Measurements from ENCODE around the gene OR2AT4. TPM values are rescaled to one million over a fixed set of nuclear protein-coding genes. Genes with fewer than 3 reads are reported as not detected.

The OR2AT4 gene
- total RNA-seq, 1 experiment from 2014 or later: not detected

DNA sequence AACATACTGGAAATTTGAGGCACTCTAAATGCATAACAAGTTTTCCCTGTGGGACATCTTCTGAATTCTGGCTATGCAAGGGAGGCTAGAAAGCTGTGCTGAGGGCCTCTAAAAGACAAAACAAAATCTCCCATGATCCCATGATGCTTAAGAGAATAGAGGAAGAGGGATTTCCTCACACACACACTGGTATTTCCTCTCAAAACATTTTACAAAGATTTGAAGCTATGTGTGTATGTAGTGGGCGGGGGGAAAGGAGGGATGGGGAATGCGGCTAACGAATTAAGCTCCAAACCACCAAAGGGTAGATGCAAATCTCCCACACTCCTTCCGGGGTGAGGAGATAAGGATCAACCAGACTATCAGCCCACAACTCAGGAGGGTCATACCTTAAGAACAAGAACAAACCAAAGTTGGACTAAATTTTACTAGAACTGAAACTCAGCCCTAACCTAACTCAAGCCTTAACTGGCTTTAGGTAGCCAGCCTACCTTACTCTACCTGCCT, 6.0 kb downstream of the OR2AT4 start:
- Histone ChIP-seq H3K27me3 (ENCODE audit: control insufficient read depth, insufficient read depth, low read length) (no peaks in the 10 kb centered on the region), H3K4me3 (ENCODE audit: insufficient read depth, low read depth, low read length) (no peak overlapping the region), H3K36me3 (replicated peaks; ENCODE audit: control insufficient read depth, insufficient read depth, low read length) (no peaks in the 10 kb centered on the region)
- no peak for DNase-seq

DNA sequence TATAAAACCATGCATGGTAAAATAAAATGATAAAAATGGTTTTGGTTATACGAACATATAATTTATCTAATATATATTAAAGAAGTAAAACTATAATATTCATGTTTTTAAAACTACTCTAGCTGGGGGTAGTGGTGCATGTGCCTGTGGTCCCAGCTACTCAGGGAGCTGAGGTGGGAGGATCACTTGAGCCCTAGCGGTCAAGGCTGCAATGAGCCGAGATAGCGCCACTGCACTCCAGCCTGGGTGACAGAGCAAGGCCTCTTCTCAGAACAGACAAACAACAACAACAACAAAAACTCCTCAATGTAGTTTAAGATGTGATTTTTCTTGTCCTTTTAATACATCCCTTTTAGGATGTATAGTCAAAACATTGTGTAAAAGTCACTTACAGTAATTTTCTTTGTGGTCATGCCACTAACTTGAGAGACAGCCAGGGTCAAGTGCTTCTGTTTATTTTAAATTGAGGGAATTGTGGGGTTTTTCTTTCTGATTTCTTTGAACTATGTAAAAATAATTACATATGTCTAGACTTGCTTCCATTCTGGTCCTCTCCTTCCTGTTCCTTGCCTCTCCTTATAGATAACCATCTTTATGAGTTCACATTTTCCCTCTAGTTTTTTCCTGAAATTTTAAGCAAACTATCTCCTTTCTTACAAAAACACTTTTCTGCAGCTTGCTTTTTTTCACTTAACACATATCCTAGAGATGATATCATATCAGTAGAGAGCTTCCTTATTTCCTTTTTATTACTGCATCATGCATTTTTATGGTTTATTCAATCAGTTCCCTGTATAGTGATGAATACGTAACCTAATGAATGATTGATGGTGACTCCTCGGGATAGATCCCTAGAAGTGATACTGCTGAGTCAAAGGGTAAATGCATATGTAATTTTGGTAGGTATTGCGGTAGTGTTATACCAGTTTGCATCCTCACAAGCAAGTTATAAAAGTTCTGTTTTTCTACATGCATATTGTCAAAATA, 9.1 kb downstream of the OR2AT4 start:
- no peaks in the 10 kb centered on the region for H3K27me3 ChIP-seq (ENCODE audit: control insufficient read depth, insufficient read depth, low read length)
- H3K36me3 ChIP-seq (replicated peaks; ENCODE audit: control insufficient read depth, insufficient read depth, low read length): no peaks in the 10 kb centered on the region
- no peak for DNase-seq
- H3K4me3 ChIP-seq (ENCODE audit: insufficient read depth, low read depth, low read length): no peak overlapping the region

DNA sequence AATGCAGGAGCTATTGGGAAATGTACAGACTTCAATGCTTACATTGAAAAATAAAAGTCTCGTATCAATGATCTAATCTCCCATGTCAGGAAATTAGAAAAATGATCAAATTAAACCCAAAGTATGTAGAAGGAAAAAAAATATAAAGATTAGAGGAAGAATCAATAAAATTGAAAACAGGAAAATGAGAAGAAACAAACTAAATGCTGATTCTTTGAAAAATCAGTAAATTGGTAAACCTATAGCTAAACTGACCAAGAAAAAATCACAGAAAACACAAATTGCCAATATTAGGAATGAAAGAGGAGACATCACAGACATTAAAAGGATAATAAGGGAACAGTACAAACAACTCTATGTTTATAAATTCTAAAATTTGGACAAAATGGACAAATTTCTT, 11.8 kb downstream of the OR2AT4 start:
- Histone ChIP-seq H3K4me3 (ENCODE audit: insufficient read depth, low read depth, low read length) (no peak overlapping the region), H3K36me3 (replicated peaks; ENCODE audit: control insufficient read depth, insufficient read depth, low read length) (no peaks in the 10 kb centered on the region), H3K27me3 (ENCODE audit: control insufficient read depth, insufficient read depth, low read length) (no peaks in the 10 kb centered on the region)
- no peak for DNase-seq

DNA sequence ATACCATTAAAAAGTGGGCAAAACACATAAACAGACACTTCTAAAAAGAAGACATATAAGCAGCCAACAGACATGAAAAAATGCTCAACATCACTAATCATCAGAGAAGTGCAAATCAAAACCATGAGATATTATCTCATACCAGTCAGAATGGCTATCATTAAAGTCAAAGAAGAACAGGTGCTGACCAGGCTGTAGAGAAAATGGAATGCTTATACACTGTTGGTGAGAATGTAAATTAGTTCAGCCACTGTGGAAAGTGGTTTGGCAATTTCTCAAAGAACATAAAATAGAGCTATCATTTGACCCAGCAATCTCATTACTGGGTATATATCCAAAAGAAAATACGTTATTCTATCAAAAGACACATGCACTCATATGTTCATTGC, 13.5 kb downstream of the OR2AT4 start:
- no peak for DNase-seq
- no peaks in the 10 kb centered on the region for H3K36me3 ChIP-seq (replicated peaks; ENCODE audit: control insufficient read depth, insufficient read depth, low read length)
- H3K27me3 ChIP-seq (ENCODE audit: control insufficient read depth, insufficient read depth, low read length): no peaks in the 10 kb centered on the region
- H3K4me3 ChIP-seq (ENCODE audit: insufficient read depth, low read depth, low read length): no peak overlapping the region

DNA sequence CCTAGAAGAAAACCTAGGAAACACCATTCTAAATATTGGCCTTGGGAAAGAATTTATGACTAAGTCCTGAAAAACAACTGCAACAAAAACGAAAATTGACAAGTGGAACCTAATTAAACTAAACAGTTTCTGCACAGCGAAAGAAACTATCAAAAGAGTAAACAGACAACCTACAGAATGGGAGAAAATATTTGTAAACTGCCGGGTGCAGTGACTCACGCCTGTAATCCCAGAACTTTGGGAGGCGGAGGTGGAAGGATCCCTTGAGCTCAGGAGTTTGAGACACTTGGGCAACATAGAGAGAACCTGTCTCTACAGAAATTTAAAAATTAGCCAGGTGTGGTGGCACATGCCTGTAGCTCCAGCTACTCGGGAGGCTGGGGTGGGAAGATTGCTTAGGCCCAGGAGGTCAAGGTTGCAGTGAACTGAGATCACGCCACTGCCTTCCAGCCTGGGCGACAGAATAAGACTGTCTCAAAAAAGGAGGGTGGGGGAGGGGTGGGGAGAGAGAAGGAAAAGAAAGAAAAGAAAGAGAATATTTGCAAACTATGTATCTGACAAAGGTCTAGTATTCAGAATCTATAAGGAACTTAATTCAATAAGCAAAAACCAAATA, 14.0 kb downstream of the OR2AT4 start:
- Histone ChIP-seq H3K4me3 (ENCODE audit: insufficient read depth, low read depth, low read length) (no peak overlapping the region), H3K36me3 (replicated peaks; ENCODE audit: control insufficient read depth, insufficient read depth, low read length) (no peaks in the 10 kb centered on the region), H3K27me3 (ENCODE audit: control insufficient read depth, insufficient read depth, low read length) (no peaks in the 10 kb centered on the region)
- no peak for DNase-seq

DNA sequence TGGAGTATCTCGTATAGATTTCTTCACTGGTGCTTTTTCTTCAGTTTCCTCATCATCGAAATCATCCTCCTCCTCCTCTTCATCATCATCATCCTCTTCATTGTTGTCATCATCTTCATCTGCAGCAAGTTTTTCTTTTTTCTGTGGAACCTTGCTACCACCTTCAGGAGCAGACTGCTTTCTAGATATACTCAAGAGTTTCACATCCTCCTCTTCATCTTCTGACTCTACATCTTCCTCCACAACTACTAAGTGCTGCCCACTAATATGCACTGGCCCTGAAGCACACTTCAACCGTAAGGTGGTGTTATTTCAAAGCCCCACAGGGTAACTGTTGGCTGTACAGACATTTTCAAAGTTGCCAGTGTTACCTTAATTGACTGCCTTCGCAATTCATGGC, 17.1 kb downstream of the OR2AT4 start:
- Histone ChIP-seq H3K27me3 (ENCODE audit: control insufficient read depth, insufficient read depth, low read length) (no peaks in the 10 kb centered on the region), H3K36me3 (replicated peaks; ENCODE audit: control insufficient read depth, insufficient read depth, low read length) (no peaks in the 10 kb centered on the region), H3K4me3 (ENCODE audit: insufficient read depth, low read depth, low read length) (no peak overlapping the region)
- DNase-seq: no peak

DNA sequence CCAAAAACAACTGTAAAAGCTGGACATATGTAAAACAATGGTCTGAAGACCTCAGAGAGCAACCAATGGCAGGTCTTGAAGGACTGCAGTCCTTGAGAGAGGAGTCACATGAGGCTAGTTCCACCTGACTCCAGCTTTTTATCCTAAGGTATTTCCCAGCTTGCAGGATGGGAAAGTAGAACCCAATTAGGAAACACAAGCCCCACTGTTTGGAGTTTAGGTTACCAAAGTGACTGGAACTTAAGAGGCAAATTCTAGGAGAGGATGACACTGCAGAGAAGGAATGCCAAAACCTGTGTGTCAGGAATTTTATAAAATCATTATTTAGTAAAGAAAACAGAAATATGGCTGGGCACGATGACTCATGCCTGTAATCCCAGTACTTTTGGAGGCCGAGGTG, 18.4 kb downstream of the OR2AT4 start:
- Histone ChIP-seq H3K27me3 (ENCODE audit: control insufficient read depth, insufficient read depth, low read length) (no peaks in the 10 kb centered on the region), H3K4me3 (ENCODE audit: insufficient read depth, low read depth, low read length) (no peak overlapping the region), H3K36me3 (replicated peaks; ENCODE audit: control insufficient read depth, insufficient read depth, low read length) (no peaks in the 10 kb centered on the region)
- DNase-seq: no peak

DNA sequence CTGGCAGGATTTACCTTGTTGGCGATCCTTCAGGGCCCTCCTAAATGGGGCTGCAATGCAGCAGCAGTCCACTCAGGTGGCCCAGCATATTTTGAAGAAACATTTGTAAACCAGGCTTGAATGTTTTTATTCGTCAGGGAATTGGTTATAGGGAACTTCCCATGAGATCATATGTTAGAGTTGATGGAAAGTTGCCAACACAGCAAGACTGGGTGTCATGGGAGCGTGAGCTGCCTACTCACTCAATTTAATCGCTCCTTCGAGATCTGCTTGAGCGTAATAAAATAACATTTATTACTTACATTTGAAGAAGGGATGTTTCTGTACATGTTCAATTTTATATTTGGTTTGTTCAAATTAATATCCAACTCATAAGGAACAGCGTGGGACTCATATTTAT, 19.4 kb downstream of the OR2AT4 start:
- Histone ChIP-seq H3K4me3 (ENCODE audit: insufficient read depth, low read depth, low read length) (no peak overlapping the region), H3K36me3 (replicated peaks; ENCODE audit: control insufficient read depth, insufficient read depth, low read length) (no peaks in the 10 kb centered on the region)

DNA sequence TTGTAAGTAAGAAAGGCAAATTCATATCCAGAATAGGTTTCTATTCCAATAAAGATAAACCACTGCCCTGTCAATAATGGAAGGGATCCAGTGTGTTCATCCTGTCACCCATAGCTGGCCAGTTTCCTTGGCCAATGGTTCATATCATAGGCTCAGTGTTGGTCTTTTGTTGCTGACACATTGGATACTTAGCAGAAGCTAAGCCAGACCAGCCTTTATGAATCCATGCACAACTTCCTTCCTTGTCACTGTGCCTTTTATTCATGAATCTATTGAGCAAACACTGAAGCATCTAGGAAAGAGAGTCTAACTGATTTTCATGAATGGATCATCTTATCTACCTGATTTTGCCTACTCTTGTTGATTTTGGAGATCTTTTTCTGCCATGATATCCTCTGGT, 20.0 kb downstream of the OR2AT4 start:
- Histone ChIP-seq H3K36me3 (replicated peaks; ENCODE audit: control insufficient read depth, insufficient read depth, low read length) (no peaks in the 10 kb centered on the region), H3K4me3 (ENCODE audit: insufficient read depth, low read depth, low read length) (no peak overlapping the region), H3K27me3 (ENCODE audit: control insufficient read depth, insufficient read depth, low read length) (no peaks in the 10 kb centered on the region)
- DNase-seq: no peak

More for the DNA sequence above, 19.4 kb downstream of the OR2AT4 start:
- no peaks in the 10 kb centered on the region for H3K27me3 ChIP-seq (ENCODE audit: control insufficient read depth, insufficient read depth, low read length)
- no peak for DNase-seq

DNA sequence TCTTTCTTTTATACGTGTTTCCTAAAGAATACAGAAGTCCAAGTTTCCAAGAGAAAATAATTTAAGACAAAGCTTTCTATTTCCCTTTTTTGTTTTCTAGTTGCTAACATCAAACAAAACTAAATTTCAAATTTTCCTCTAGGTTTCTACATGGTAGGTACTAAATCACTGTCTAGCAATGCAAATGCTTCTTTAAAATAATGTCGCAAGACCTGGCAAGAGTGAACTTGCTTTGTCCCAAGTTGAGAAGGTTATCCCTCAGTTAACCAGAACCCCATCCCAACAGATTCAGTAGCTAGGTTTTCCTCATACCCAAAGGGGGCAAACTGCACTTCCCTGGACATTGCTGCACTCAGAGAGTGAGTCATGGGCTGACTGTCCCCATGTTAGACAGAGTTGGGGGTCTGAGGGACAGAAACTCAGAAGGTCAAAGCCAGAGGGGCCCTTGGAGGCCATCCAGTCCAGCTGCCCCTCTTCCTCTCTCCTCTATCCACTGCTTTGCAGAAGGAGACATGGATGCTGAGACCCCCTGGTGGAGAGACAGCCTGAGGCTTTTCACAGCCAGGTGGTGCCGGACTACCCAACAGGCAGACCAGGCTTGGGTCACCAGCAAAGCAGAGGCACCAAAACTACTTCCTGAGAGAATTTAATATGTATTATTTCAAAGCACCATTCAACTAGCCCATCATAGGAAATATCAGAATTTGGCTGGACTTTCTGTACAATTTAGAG, 23.1 kb downstream of the OR2AT4 start:
- DNase-seq: no peak
- Histone ChIP-seq H3K4me3 (ENCODE audit: insufficient read depth, low read depth, low read length) (no peak overlapping the region), H3K27me3 (ENCODE audit: control insufficient read depth, insufficient read depth, low read length) (no peaks in the 10 kb centered on the region), H3K36me3 (replicated peaks; ENCODE audit: control insufficient read depth, insufficient read depth, low read length) (no peaks in the 10 kb centered on the region)

DNA sequence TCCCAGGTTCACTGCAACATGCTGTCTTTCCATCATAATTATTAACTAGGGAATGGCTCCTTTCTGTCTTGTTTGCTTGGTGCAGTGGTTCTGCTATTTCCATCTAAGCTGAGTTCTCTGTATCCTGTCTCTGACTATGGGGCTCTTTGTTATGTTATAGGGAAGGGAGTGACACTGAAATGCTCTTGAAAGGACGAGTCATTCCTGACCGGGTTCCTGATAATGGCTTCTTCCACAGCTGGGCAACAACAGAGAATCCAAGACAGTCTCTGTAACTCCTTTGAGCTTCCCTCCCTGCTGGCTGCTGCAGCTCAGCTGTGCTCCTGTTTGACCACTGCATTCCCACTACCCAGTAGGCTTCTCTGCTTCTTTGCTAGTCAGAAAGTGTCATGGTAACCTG, 24.1 kb downstream of the OR2AT4 start:
- H3K36me3 ChIP-seq (replicated peaks; ENCODE audit: control insufficient read depth, insufficient read depth, low read length): no peaks in the 10 kb centered on the region
- H3K27me3 ChIP-seq (ENCODE audit: control insufficient read depth, insufficient read depth, low read length): no peaks in the 10 kb centered on the region
- no peak for DNase-seq
- no peak overlapping the region for H3K4me3 ChIP-seq (ENCODE audit: insufficient read depth, low read depth, low read length)

DNA sequence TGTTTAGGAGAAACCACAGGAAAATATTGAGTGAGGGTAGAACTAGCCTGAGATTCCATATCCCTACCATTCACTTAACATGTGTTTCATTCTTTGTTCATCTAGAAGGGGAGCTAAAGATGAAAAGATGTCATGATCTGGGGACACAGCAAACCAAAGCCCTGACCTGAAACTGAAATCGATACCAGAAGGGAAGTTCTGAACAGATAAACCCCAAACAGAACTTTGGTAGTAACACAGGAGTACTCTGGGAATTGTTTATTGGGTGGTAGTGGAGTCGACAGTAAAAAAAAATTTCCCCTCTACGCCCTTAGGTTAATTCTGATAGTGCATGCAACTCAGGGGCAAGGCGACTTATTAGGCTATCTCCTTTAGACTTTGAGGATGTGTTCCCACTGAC, 27.2 kb downstream of the OR2AT4 start:
- no peak for DNase-seq

DNA sequence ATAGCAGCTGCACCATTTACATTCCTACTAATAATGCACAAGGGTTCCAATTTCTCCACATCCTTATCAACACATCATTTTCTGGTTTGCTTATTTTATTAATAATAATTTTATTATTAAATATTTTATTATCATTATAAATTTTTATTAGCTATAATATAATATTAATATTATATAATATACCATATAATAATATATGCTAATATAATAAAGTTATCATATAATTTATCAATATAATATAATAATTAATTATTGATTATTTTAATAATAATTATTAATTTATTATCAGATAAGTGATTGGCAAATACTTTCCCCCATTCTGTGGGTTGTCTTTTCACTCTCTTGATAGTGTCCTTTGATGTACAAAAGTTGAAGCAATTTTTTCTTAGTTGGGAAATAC, 27.7 kb downstream of the OR2AT4 start:
- Histone ChIP-seq H3K27me3 (ENCODE audit: control insufficient read depth, insufficient read depth, low read length) (peaks cover 3% of the 10 kb centered on the region; the same call in 1 of the 2 replicates), H3K36me3 (replicated peaks; ENCODE audit: control insufficient read depth, insufficient read depth, low read length) (no peaks in the 10 kb centered on the region), H3K4me3 (ENCODE audit: insufficient read depth, low read depth, low read length) (no peak overlapping the region)
- no peak for DNase-seq

More for the DNA sequence above, 27.2 kb downstream of the OR2AT4 start:
- Histone ChIP-seq H3K27me3 (ENCODE audit: control insufficient read depth, insufficient read depth, low read length) (peaks cover 3% of the 10 kb centered on the region; the same call in 1 of the 2 replicates), H3K36me3 (replicated peaks; ENCODE audit: control insufficient read depth, insufficient read depth, low read length) (no peaks in the 10 kb centered on the region), H3K4me3 (ENCODE audit: insufficient read depth, low read depth, low read length) (no peak overlapping the region)

DNA sequence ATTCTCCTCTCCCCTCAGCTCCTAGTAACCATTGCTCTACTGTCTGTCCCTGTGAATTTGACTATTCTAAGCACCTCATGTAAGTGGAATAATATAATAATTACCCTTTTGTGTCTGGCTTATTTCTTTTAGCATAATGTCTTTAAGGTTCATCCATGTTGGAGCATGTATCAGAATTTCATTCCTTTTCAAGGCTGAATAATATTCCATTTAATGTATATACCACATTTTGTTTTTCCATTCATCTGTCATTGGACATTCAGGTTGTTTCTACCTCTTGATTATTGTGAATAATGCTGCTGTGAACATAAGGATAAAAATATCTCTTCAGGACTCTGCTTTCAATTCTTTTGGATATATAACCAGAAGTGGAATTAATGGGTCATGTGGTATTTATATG, 28.1 kb downstream of the OR2AT4 start:
- Histone ChIP-seq H3K4me3 (ENCODE audit: insufficient read depth, low read depth, low read length) (no peak overlapping the region), H3K36me3 (replicated peaks; ENCODE audit: control insufficient read depth, insufficient read depth, low read length) (no peaks in the 10 kb centered on the region), H3K27me3 (ENCODE audit: control insufficient read depth, insufficient read depth, low read length) (peaks cover 3% of the 10 kb centered on the region; the same call in 1 of the 2 replicates)
- DNase-seq: no peak

All from H7 (cell line).